NT2/D1 (cell line): ENCODE data around the gene ZMYND11.

Experiments used
- YY1 ChIP-seq: IDR thresholded peaks from 2 replicates; pipeline ENCODE4 v1.6.1; 2011; ENCODE audit not compliant: insufficient read length, insufficient read depth
- ZNF274 ChIP-seq: IDR thresholded peaks from 2 replicates; pipeline ENCODE4 v1.6.1; 2011; ENCODE audit warnings: mild to moderate bottlenecking, low read depth, low read length

GRCh38 chr10:191703-192518 is 56.7 kb downstream of the ZMYND11 start:
- TF ChIP-seq YY1 (no peak), ZNF274 (no peak)
